Right lobe of liver (tissue), 4 donors: ENCODE results near the gene KLHL5.

Experiments used
- CTCF ChIP-seq, 4 donors: fragments of 200-600 bp in 3 of 4; fragments of 450-650 bp in 1 of 4; IDR thresholded peaks; one replicate each; pipeline versions ENCODE4 v1.5.1 to v1.8.0; 2016 to 2022; ENCODE audit warnings: antibody characterized with exemption in 4 of 4, mild to moderate bottlenecking in 2 of 4
- POLR2A ChIP-seq: fragments of 450-650 bp; IDR thresholded peaks from one replicate; pipeline ENCODE4 v1.6.1; 2017; ENCODE audit warnings: antibody characterized with exemption, mild to moderate bottlenecking
- donor health status: DM: no; HTN: no; CAD: no.
- donor health status: DM: no; HTN: no; CAD: no.
- donor health status: DM: no; HTN: yes; CAD: no.

- TF ChIP-seq CTCF (IDR thresholded peaks at IDR 0.05) (no peak), POLR2A (no peak)
These were observed 104.1 kb downstream of the KLHL5 start for GRCh38 chr4:39166177-39166576.
